Brain pericyte (primary cell): ENCODE data around the gene SKA1.

Source experiments
- DNase-seq: peaks from one replicate; pipeline ENCODE4 v3.0.0-alpha.2; 2012; ENCODE audit warnings: low read depth, low spot score

SKA1 gene

GRCh38 chr18:50374753-50375391, at the start of gene SKA1:
SKA1 (plus strand) TSS chr18:50375046; CDS start chr18:50375831, 785 bp downstream.
- DNase-seq, result peak; percentile 75

GRCh38 chr18:50327983-50328382, 46.9 kb upstream of the SKA1 start:
- DNase-seq, result no peak

- no peak for DNase-seq
These were observed 44.7 kb upstream of the SKA1 start for GRCh38 chr18:50330176-50330575.

GRCh38 chr18:50331691-50332090, 43.2 kb upstream of the SKA1 start:
- DNase-seq, result no peak

- DNase-seq, result no peak
These were observed 40.2 kb upstream of the SKA1 start for GRCh38 chr18:50334546-50335152.

GRCh38 chr18:50338122-50338521, 36.7 kb upstream of the SKA1 start:
- DNase-seq, result no peak

GRCh38 chr18:50338715-50339114, 36.1 kb upstream of the SKA1 start:
- no peak for DNase-seq

- no peak for DNase-seq
These were observed 34.8 kb upstream of the SKA1 start for GRCh38 chr18:50340078-50340477.

- no peak for DNase-seq
These were observed 33.4 kb upstream of the SKA1 start for GRCh38 chr18:50341443-50341842.

- no peak for DNase-seq
These were observed 24.1 kb upstream of the SKA1 start for GRCh38 chr18:50350699-50351098.

GRCh38 chr18:50356036-50356945, 18.6 kb upstream of the SKA1 start:
- no peak for DNase-seq

GRCh38 chr18:50358844-50359243, 16.0 kb upstream of the SKA1 start:
- no peak for DNase-seq

GRCh38 chr18:50359806-50360205, 15.0 kb upstream of the SKA1 start:
- DNase-seq, result no peak

GRCh38 chr18:50360611-50361010, 14.2 kb upstream of the SKA1 start:
- no peak for DNase-seq

- no peak for DNase-seq
These were observed 5.2 kb upstream of the SKA1 start for GRCh38 chr18:50369672-50370071.

- no peak for DNase-seq
These were observed 2.1 kb upstream of the SKA1 start for GRCh38 chr18:50372743-50373142.

- DNase-seq, result no peak
These were observed 1.2 kb upstream of the SKA1 start for GRCh38 chr18:50373561-50374219.

- no peak for DNase-seq
These were observed 560 bp upstream of the SKA1 start for GRCh38 chr18:50374220-50374752.

GRCh38 chr18:50377061-50377798, 2.4 kb downstream of the SKA1 start:
- DNase-seq, result no peak

GRCh38 chr18:50388988-50389387, 14.1 kb downstream of the SKA1 start:
- no peak for DNase-seq

- no peak for DNase-seq
These were observed 19.0 kb downstream of the SKA1 start for GRCh38 chr18:50393802-50394201.
